Measurements from ENCODE around the gene PANK4.

The PANK4 gene

DNA sequence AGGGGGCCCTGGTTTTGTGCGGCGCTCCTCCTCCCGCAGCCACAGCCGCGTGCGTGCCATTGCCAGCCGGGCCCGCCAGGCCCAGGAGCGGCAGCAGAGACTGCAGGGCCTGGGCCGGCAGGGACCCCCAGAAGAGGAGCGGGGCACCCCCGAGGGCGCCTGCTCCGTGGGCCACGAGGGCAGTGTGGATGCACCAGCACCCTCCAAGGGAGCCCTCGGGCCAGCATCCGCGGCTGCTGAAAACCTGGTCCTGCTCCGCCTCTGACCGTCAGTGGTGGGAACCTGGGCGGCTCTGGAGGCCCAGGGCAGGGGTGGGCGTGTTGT, 21.5 kb downstream of the PANK4 start:
- H3K27ac ChIP-seq (ENCODE audit: poor library complexity, severe bottlenecking): no peak overlapping the region
- DNase-seq (ENCODE audit: low spot score): no peak

DNA sequence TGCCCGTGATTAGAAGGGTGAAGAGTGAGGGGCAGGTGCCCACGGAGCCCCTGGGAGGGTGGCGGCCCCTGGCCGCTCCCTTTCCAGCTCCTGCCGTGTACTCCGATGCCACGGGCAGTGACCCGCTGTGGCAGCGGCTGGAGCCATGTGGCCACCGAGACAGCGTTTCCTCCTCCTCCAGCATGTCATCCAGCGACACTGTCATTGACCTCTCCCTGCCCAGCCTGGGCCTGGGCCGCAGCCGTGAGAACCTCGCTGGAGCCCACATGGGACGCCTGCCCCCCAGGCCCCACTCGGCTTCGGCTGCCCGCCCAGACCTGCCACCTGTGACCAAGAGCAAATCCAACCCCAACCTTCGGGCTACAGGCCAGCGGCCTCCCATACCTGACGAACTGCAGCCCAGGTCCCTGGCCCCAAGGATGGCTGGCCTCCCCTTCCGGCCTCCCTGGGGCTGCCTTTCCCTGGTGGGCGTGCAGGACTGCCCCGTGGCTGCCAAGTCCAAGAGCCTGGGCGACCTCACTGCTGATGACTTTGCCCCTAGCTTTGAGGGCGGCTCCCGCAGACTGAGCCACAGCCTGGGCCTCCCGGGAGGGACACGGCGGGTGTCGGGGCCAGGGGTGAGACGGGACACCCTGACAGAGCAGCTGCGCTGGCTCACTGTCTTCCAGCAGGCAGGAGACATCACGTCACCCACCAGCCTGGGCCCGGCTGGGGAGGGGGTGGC, 22.0 kb downstream of the PANK4 start:
- no peaks in the 10 kb centered on the region for H3K9me3 ChIP-seq (ENCODE audit: severe bottlenecking)
- H3K4me3 ChIP-seq (ENCODE audit: severe bottlenecking): no peak overlapping the region
- TF ChIP-seq, protein P1, sequence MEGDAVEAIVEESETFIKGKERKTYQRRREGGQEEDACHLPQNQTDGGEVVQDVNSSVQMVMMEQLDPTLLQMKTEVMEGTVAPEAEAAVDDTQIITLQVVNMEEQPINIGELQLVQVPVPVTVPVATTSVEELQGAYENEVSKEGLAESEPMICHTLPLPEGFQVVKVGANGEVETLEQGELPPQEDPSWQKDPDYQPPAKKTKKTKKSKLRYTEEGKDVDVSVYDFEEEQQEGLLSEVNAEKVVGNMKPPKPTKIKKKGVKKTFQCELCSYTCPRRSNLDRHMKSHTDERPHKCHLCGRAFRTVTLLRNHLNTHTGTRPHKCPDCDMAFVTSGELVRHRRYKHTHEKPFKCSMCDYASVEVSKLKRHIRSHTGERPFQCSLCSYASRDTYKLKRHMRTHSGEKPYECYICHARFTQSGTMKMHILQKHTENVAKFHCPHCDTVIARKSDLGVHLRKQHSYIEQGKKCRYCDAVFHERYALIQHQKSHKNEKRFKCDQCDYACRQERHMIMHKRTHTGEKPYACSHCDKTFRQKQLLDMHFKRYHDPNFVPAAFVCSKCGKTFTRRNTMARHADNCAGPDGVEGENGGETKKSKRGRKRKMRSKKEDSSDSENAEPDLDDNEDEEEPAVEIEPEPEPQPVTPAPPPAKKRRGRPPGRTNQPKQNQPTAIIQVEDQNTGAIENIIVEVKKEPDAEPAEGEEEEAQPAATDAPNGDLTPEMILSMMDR (IDR thresholded peaks at IDR 0.05; ENCODE audit: poor library complexity, severe bottlenecking): no peak
- H3K27me3 ChIP-seq (ENCODE audit: insufficient read depth, poor library complexity, severe bottlenecking): no peaks in the 10 kb centered on the region
- ATAC-seq (ENCODE audit: low read depth) (no peak), DNase-seq (ENCODE audit: low spot score) (no peak)
- peaks cover 4% of the 10 kb centered on the region for H3K4me1 ChIP-seq (ENCODE audit: insufficient read depth, poor library complexity, severe bottlenecking)
- peaks cover 37% of the 10 kb centered on the region for H3K36me3 ChIP-seq (ENCODE audit: low read depth)
- H3K27ac ChIP-seq (ENCODE audit: poor library complexity, severe bottlenecking): no peak overlapping the region

More for the DNA sequence above, 21.5 kb downstream of the PANK4 start:
- no peaks in the 10 kb centered on the region for H3K27me3 ChIP-seq (ENCODE audit: insufficient read depth, poor library complexity, severe bottlenecking)
- H3K36me3 ChIP-seq (ENCODE audit: low read depth): peaks cover 36% of the 10 kb centered on the region
- no peak for ATAC-seq (ENCODE audit: low read depth)
- H3K4me1 ChIP-seq (ENCODE audit: insufficient read depth, poor library complexity, severe bottlenecking): no peaks in the 10 kb centered on the region
- H3K4me3 ChIP-seq (ENCODE audit: severe bottlenecking): no peak overlapping the region
- H3K9me3 ChIP-seq (ENCODE audit: severe bottlenecking): no peaks in the 10 kb centered on the region
- TF ChIP-seq, protein P1 (IDR thresholded peaks at IDR 0.05; ENCODE audit: poor library complexity, severe bottlenecking): no peak

DNA sequence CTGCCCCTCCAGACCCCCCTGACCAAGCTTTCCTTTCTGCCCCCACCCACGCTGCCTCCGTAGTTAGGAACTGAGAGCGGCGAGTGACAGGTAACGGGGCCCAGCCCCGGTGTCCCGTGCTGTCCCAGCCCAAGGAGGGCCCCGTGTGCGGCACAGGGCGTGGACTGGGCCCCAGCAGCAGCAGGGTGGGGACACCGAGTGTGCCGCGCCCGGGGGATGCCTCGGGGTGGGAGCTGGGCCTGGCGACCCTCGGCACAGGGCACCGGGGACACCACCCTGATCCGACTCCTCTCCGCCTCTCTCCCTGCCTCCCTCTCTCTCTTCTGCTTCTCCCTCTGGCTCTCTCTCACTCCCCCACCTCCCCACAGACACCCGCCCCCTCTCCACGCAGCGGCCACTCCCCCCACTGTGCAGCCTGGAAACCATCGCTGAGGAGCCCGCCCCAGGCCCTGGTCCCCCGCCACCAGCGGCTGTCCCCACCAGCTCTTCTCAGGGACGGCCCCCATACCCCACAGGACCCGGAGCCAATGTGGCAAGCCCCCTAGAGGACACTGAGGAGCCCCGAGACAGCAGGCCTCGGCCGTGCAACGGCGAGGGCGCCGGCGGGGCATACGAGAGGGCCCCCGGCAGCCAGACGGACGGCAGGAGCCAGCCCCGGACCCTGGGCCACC, 22.7 kb downstream of the PANK4 start:
- H3K36me3 ChIP-seq (ENCODE audit: low read depth): peaks cover 35% of the 10 kb centered on the region

DNA sequence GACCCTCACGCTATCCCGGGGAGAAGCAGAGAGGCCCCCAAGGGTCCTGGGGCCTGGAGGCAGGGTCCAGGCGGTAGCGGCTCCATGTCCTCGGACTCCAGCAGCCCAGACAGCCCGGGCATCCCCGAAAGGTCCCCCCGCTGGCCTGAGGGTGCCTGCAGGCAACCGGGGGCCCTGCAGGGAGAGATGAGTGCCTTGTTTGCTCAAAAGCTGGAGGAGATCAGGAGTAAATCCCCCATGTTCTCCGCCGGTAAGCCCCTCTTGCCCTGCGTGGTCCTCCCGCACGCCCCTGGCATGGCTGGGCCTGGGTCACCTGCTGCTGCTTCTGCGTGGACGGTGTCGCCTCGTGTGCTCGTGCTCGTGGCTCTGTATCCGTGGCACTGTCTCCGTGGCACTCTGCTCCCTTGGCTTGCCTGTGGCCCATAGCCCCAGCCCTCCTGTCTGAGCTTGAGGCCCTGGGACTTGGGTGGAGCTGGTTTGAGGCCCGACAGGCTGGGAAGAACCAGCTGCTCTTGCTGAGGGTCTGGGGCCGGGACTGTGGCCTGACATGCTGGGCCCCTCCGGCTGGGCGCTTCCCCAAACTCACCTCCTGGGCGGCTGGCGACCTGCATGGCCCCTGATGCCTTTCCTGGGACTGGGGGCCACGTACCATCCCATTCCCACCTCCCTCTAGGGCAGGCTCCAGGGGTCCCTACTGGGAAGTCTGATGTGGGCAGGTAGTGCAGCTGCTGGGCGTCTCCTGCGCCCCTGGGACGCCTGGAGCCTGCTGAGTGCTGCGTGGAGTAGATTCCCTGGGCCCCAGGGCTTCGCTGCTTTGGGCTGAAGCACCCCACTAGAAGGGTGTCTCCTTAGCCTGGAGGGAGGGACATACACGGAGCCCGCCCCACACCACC, 23.5 kb downstream of the PANK4 start:
- DNase-seq (ENCODE audit: low spot score) (no peak), ATAC-seq (ENCODE audit: low read depth) (no peak)
- Histone ChIP-seq H3K36me3 (ENCODE audit: low read depth) (peaks cover 27% of the 10 kb centered on the region), H3K9me3 (ENCODE audit: severe bottlenecking) (no peaks in the 10 kb centered on the region), H3K4me3 (ENCODE audit: severe bottlenecking) (no peak overlapping the region), H3K27me3 (ENCODE audit: insufficient read depth, poor library complexity, severe bottlenecking) (no peaks in the 10 kb centered on the region), H3K27ac (ENCODE audit: poor library complexity, severe bottlenecking) (no peak overlapping the region), H3K4me1 (ENCODE audit: insufficient read depth, poor library complexity, severe bottlenecking) (peaks cover 6% of the 10 kb centered on the region)
- TF ChIP-seq, protein P1 (IDR thresholded peaks at IDR 0.05; ENCODE audit: poor library complexity, severe bottlenecking): no peak

More for the DNA sequence above, 22.7 kb downstream of the PANK4 start:
- TF ChIP-seq, protein P1 (IDR thresholded peaks at IDR 0.05; ENCODE audit: poor library complexity, severe bottlenecking): no peak
- Histone ChIP-seq H3K9me3 (ENCODE audit: severe bottlenecking) (no peaks in the 10 kb centered on the region), H3K27me3 (ENCODE audit: insufficient read depth, poor library complexity, severe bottlenecking) (no peaks in the 10 kb centered on the region), H3K4me1 (ENCODE audit: insufficient read depth, poor library complexity, severe bottlenecking) (peaks cover 6% of the 10 kb centered on the region), H3K27ac (ENCODE audit: poor library complexity, severe bottlenecking) (no peak overlapping the region), H3K4me3 (ENCODE audit: severe bottlenecking) (no peak overlapping the region)
- ATAC-seq (ENCODE audit: low read depth) (no peak), DNase-seq (ENCODE audit: low spot score) (no peak)

Measured in RWPE2 (cell line).